HG03442 (cell line): ENCODE results near the gene TNIK.

Experiments
- ATAC-seq: cut with Tn5 transposase; IDR thresholded peaks from one replicate; pipeline ENCODE4 v1.9.1; 2021; ENCODE audit warnings: mild to moderate bottlenecking, moderate library complexity; ENCODE audit not compliant: unreplicated experiment

The TNIK gene

DNA sequence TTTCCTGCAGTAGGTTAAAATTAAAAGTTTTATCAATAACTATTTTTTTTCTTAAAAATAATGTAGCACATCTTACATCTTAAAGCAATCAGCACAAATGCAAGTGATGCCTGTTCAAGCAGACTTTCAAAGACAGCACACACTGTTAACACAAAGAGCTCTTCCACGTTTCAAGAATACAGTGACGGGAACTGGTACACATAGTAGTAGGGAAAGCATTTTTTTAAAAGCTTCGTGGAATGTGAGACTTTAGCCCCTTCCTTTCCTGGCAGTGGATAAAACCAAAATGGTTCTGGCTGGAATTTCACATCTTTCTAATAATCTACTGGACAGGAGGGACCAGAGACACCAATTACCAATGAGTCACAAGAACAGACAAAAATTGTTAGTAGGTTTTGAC, 400.2 kb downstream of the TNIK start:
- no peak for ATAC-seq

- ATAC-seq: no peak
Observed at GRCh38 chr3:171058873-171059603, 401.2 kb downstream of the TNIK start.

DNA sequence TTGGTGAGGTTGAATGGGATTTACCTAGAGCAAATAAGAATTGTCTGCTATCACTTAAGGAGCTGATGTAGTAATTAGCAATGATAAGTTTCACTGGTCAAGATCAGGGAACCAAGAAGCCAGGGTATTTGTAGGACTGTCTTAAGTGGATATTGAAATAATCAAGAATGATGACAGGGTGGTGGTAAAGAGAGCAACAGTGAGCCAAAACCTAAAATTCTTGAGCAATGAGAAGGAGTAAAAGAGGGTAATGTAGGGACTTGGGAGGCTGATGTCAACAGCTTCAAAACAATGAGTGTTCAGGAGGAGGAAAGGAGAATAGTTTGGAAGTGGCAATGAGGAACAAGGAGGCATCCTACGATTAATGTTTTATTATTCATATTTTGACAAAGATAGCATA, 402.1 kb downstream of the TNIK start:
- ATAC-seq: no peak

GRCh38 chr3:171057072-171057471, 403.1 kb downstream of the TNIK start:
- ATAC-seq: no peak

GRCh38 chr3:171056528-171056927, 403.7 kb downstream of the TNIK start:
- no peak for ATAC-seq

DNA sequence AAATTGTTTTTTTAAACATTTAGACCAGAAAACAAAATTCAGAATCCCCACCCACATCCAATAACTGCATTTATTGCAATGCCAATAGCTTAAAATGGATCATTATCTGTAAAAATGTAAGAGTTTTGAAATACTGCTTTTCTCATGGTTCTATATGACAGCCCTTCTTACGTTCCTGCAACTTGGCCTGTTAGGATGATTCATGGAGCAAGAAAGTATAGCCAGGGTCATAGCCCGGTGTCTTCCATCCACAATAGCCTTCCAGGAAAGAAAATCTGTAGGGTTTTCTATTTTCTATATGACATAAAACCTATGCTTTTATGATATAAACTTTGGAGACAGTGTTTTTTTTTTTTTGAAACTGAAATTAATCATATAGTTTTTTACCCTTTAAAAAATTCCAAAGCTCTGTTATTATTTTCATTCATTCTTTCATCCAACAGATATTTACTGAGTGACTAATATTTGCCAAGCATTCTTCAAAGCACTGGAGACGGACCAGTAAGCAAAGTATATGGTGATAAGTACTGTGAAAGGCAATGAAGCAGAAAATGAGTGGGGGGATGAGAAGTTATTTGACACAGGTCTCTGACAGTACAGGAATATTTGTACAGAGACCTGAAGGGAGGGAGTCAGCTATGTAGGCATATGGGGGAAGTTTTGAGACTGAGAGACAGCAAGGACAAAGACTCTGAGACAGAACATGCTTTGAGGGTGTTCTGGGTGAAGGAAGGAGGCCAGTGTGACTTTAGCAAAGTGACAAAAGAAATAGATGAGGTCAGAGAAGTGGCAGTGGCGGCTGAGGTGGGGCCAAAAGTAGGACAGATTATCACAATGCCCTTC, 404.6 kb downstream of the TNIK start:
- no peak for ATAC-seq

- no peak for ATAC-seq
Observed at GRCh38 chr3:171054921-171055320, 405.3 kb downstream of the TNIK start.

DNA sequence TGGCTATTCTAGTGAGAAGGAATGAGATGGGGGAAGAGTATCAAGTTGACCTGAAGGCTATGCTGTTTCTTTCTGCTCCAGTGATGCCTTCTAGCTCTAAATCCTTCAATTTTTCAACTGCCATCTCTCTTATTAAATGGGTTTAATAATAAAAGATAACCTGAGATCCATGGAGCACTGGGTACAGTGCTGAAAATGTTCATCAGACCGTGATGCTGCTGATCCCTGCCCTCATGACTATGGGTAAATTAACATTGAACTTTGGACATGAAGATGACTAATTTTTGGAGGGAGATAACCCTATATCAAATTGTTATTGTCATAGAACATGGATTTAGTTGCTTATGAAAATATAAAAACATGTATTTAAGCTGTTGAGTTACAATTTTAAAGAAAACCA, 406.0 kb downstream of the TNIK start:
- no peak for ATAC-seq

DNA sequence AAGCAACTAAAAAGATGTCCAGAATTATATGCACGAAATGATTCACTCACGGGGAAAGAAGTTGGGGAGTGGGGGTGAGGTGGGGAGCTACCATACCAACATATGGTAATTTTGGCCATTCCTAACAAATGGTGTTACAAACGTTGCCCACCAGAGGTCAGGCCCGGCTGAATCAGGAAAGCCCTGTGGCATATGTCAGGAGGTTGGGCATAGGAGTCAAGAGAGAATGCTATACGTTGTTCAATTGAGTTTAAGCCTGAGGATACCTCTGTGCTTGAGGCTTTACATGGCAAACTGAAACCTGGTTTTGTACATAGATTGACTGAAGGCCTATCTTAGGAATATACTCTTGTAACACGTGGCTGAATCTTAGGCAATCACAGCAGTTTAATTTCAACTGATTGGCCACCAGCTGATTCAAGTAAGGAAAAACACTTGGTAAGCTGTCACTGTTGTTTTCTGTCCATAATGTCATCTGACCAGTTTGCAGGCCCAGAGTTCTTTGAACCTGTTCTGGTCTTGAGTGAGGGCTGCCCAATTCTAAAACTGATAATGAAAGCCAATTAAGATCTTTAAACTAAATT, 410.3 kb downstream of the TNIK start:
- peak; percentile 96 for ATAC-seq

DNA sequence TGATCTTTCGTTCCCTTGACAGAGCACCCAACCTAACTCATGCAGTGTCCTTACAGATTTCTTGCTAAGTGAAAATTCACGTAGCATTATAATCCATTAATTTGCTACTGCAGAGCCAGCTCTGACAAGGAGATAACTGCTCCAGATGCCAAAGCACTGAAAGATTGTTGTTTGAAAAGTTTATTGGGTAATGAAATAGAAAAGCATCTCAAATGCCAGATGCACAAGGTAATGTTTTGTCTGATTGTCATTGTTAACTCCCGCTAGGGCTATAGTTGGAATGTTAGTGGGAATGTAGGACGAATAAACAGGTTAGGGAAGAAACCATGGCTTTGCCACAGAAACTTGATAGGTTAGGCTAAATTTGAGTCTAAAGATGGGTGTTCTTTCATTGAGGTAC, 413.4 kb downstream of the TNIK start:
- no peak for ATAC-seq

GRCh38 chr3:171044835-171045793, 415.1 kb downstream of the TNIK start:
- no peak for ATAC-seq

GRCh38 chr3:171044384-171044783, 415.8 kb downstream of the TNIK start:
- no peak for ATAC-seq

DNA sequence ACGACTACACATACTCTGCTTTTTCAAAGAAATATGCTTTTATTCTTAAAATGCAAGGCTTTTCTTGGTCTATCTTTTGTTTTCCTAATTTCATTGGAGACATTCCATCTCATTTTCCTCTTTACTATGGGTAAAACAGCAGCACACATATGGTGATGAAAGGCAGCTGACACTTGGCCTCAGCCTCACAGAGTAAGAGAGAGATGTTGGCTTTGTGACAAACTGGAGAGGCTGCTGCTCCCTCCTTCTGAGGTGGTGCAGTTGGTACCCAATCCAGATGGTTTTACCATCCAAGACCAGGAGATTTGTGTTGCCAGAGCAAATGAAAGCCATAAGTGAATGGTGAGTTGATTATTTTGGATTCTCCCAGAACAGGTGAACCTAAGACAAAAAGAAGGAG, 420.5 kb downstream of the TNIK start:
- ATAC-seq: no peak

DNA sequence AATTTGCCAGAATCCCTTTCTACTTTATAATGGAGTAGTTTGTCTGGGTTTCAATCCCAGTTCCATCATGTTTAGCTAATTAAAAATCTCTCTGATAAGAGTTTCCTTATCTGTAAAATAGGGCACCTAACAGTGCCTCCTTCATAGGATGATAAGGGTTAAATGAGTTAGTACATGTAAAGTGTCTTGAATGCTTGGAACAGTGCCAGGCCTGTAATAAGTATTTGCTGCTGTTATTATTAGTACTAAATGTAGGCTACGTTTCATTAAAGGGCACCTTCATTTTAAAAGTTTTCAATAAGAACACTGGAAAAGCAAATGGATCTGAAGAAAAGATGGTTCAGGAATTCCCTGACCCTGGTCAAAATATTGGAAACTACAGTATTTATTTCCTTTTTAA, 421.9 kb downstream of the TNIK start:
- ATAC-seq: no peak

GRCh38 chr3:171028779-171029232, 431.4 kb downstream of the TNIK start:
- ATAC-seq: no peak

GRCh38 chr3:171028025-171028778, 432.0 kb downstream of the TNIK start:
- no peak for ATAC-seq

GRCh38 chr3:171026597-171027293, 433.5 kb downstream of the TNIK start, which contains the start of gene SLC2A2:
Gene SLC2A2 (minus strand): TSS chr3:171026720. CDS start chr3:171026670, 50 bp downstream.
- ATAC-seq: no peak

DNA sequence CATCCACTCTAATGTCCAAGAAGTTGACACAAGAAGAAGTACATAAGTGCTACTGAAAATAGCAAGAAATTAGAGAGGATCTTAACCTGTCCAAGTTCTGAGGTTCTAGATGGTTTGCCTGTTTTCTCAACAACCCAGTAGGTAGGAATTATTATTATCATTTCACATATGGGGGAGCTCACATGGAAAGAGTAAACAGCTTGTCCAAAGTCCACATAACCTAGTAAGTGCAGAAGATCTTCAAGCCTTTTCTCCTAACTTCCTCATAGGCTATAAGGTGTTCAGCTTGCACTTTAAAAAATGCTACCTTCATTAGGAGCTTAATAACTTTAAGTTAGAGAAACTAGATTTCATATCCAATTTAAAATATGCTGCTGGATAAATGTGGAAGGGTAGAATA, 436.6 kb downstream of the TNIK start:
- no peak for ATAC-seq

- ATAC-seq: no peak
Observed at GRCh38 chr3:171021377-171021776, 438.8 kb downstream of the TNIK start.
